HUES48 (cell line): ENCODE data around the gene TANGO6.

ENCODE experiments used
- H3K27ac ChIP-seq: one replicate; pipeline ENCODE4 v1.7.0; 2013; ENCODE audit warnings: low read depth, low read length, inconsistent platforms
- H3K27me3 ChIP-seq: 2 replicates; pipeline ENCODE4 v1.6.1; 2013; ENCODE audit warnings: mild to moderate bottlenecking, low read length; ENCODE audit not compliant: control insufficient read depth, insufficient read depth
- H3K36me3 ChIP-seq: 2 replicates; pipeline ENCODE4 v1.6.1; 2013; ENCODE audit warnings: low read length; ENCODE audit not compliant: control insufficient read depth, insufficient read depth
- H3K4me1 ChIP-seq: 2 replicates; pipeline ENCODE4 v1.6.1; 2013; ENCODE audit warnings: mild to moderate bottlenecking, low read length; ENCODE audit not compliant: control insufficient read depth, insufficient read depth
- H3K4me3 ChIP-seq: 2 replicates; pipeline ENCODE4 v1.5.1; 2013; ENCODE audit warnings: mild to moderate bottlenecking, low read depth, low read length
- H3K9ac ChIP-seq: 2 replicates; pipeline ENCODE4 v1.6.1; 2013; ENCODE audit warnings: mild to moderate bottlenecking, low read depth, low read length, moderate library complexity
- H3K9me3 ChIP-seq: 2 replicates; pipeline ENCODE4 v1.6.1; 2013; ENCODE audit warnings: low read length; ENCODE audit not compliant: control insufficient read depth, insufficient read depth

Gene TANGO6

GRCh38 chr16:68866933-68867332, 23.6 kb downstream of the TANGO6 start:
- Histone ChIP-seq H3K36me3 (peaks cover 15% of the 10 kb centered on the region), H3K4me3 (no peak overlapping the region), H3K27ac (no peak overlapping the region), H3K9ac (no peak overlapping the region), H3K27me3 (no peaks in the 10 kb centered on the region), H3K9me3 (no peaks in the 10 kb centered on the region), H3K4me1 (peaks cover 13% of the 10 kb centered on the region)

- H3K36me3 ChIP-seq = peaks cover 4% of the 10 kb centered on the region; the same call in 1 of the 2 replicates
- no peaks in the 10 kb centered on the region for H3K9me3 ChIP-seq
- no peak overlapping the region for H3K27ac ChIP-seq
- H3K4me3 ChIP-seq = no peak overlapping the region
- H3K9ac ChIP-seq = no peak overlapping the region
- H3K27me3 ChIP-seq = no peaks in the 10 kb centered on the region
- H3K4me1 ChIP-seq = peaks cover 13% of the 10 kb centered on the region
These were observed 26.3 kb downstream of the TANGO6 start for GRCh38 chr16:68869492-68870088.

GRCh38 chr16:68873635-68874471, 30.5 kb downstream of the TANGO6 start:
- no peak overlapping the region for H3K4me3 ChIP-seq
- H3K36me3 ChIP-seq = peaks cover 20% of the 10 kb centered on the region
- H3K9ac ChIP-seq = no peak overlapping the region

GRCh38 chr16:68875871-68876270, 32.5 kb downstream of the TANGO6 start:
- Histone ChIP-seq H3K4me3 (no peak overlapping the region), H3K4me1 (no peaks in the 10 kb centered on the region), H3K27ac (no peak overlapping the region), H3K9ac (no peak overlapping the region), H3K9me3 (no peaks in the 10 kb centered on the region), H3K27me3 (no peaks in the 10 kb centered on the region), H3K36me3 (peaks cover 23% of the 10 kb centered on the region)

More at GRCh38 chr16:68873635-68874471, 30.5 kb downstream of the TANGO6 start:
- Histone ChIP-seq H3K9me3 (no peaks in the 10 kb centered on the region), H3K27ac (no peak overlapping the region), H3K4me1 (peaks cover 13% of the 10 kb centered on the region), H3K27me3 (no peaks in the 10 kb centered on the region)

- no peak overlapping the region for H3K27ac ChIP-seq
- no peaks in the 10 kb centered on the region for H3K9me3 ChIP-seq
- no peaks in the 10 kb centered on the region for H3K27me3 ChIP-seq
- H3K4me1 ChIP-seq = no peaks in the 10 kb centered on the region
- peaks cover 10% of the 10 kb centered on the region for H3K36me3 ChIP-seq
- H3K9ac ChIP-seq = no peak overlapping the region
- no peak overlapping the region for H3K4me3 ChIP-seq
These were observed 40.4 kb downstream of the TANGO6 start for GRCh38 chr16:68883685-68884084.

GRCh38 chr16:68884401-68884800, 41.1 kb downstream of the TANGO6 start:
- Histone ChIP-seq H3K4me3 (no peak overlapping the region), H3K27me3 (no peaks in the 10 kb centered on the region), H3K9me3 (no peaks in the 10 kb centered on the region), H3K36me3 (peaks cover 8% of the 10 kb centered on the region), H3K27ac (no peak overlapping the region), H3K9ac (no peak overlapping the region), H3K4me1 (no peaks in the 10 kb centered on the region)

GRCh38 chr16:68884861-68885720, 41.8 kb downstream of the TANGO6 start:
- Histone ChIP-seq H3K27ac (no peak overlapping the region), H3K9ac (no peak overlapping the region), H3K4me3 (no peak overlapping the region), H3K36me3 (peaks cover 8% of the 10 kb centered on the region), H3K4me1 (no peaks in the 10 kb centered on the region), H3K9me3 (no peaks in the 10 kb centered on the region), H3K27me3 (no peaks in the 10 kb centered on the region)

- H3K36me3 ChIP-seq = no peaks in the 10 kb centered on the region
- H3K9me3 ChIP-seq = no peaks in the 10 kb centered on the region
- no peaks in the 10 kb centered on the region for H3K4me1 ChIP-seq
- H3K4me3 ChIP-seq = no peak overlapping the region
- no peaks in the 10 kb centered on the region for H3K27me3 ChIP-seq
- no peak overlapping the region for H3K27ac ChIP-seq
- no peak overlapping the region for H3K9ac ChIP-seq
These were observed 43.8 kb downstream of the TANGO6 start for GRCh38 chr16:68887107-68887506.

GRCh38 chr16:68889508-68890150, 46.3 kb downstream of the TANGO6 start:
- Histone ChIP-seq H3K27ac (no peak overlapping the region), H3K9ac (no peak overlapping the region), H3K4me1 (no peaks in the 10 kb centered on the region), H3K4me3 (no peak overlapping the region), H3K9me3 (no peaks in the 10 kb centered on the region), H3K36me3 (no peaks in the 10 kb centered on the region), H3K27me3 (no peaks in the 10 kb centered on the region)

- Histone ChIP-seq H3K4me1 (no peaks in the 10 kb centered on the region), H3K9me3 (no peaks in the 10 kb centered on the region), H3K27me3 (no peaks in the 10 kb centered on the region), H3K27ac (no peak overlapping the region), H3K36me3 (no peaks in the 10 kb centered on the region), H3K4me3 (no peak overlapping the region), H3K9ac (no peak overlapping the region)
These were observed 48.9 kb downstream of the TANGO6 start for GRCh38 chr16:68892214-68892613.
